Measurements from ENCODE around the gene NOD2.

NOD2 gene

GRCh38 chr16:50712956-50713355 lies 19.6 kb downstream of the NOD2 start:
- H3K9ac ChIP-seq (ENCODE audit: low read depth, low read length, poor library complexity), result no peak overlapping the region
- no peaks in the 10 kb centered on the region for H3K36me3 ChIP-seq (replicated peaks in 1 of 2; ENCODE audit: control insufficient read depth in 2 of 2, insufficient read depth in 2 of 2, low read length in 2 of 2)
- no peak overlapping the region for H2BK5ac ChIP-seq (ENCODE audit: low read length)
- H2BK12ac ChIP-seq (ENCODE audit: low read length), result no peak overlapping the region
- no peak overlapping the region for H2BK15ac ChIP-seq (ENCODE audit: low read length)
- no peak for DNase-seq (ENCODE audit: low spot score)
- H3K79me1 ChIP-seq (ENCODE audit: low read depth, low read length), result no peaks in the 10 kb centered on the region
- H3K23ac ChIP-seq (ENCODE audit: low read depth, low read length, poor library complexity), result no peak overlapping the region
- no peak overlapping the region for H3K27ac ChIP-seq (replicated peaks; ENCODE audit: low read length)
- no peak overlapping the region for H3K4me2 ChIP-seq (ENCODE audit: insufficient read depth, low read length, poor library complexity, severe bottlenecking)
- H4K91ac ChIP-seq (ENCODE audit: low read depth, low read length, poor library complexity), result no peak overlapping the region
- no peak overlapping the region for H3K14ac ChIP-seq (ENCODE audit: low read length)
- H2AK5ac ChIP-seq (ENCODE audit: low read depth, low read length), result no peak overlapping the region
- H3K4me1 ChIP-seq (ENCODE audit: control insufficient read depth in 2 of 2, insufficient read depth in 1 of 2, low read depth in 1 of 2, low read length in 2 of 2), result peaks cover 4 to 13% of the 10 kb centered on the region in 2 donors
- H3K4ac ChIP-seq (ENCODE audit: low read length), result no peak overlapping the region
- WGBS, 2 donors (ENCODE audit: extremely low coverage in 2 of 2, insufficient read length in 2 of 2, insufficient replicate concordance in 1 of 2), result no CpG with 5 or more reads among the region's 4 CpGs
- H3K27me3 ChIP-seq (ENCODE audit: control insufficient read depth in 3 of 3, insufficient read depth in 3 of 3, low read depth in 1 of 3, low read length in 3 of 3), result peaks cover 0 to under 1% (median 0%) of the 10 kb centered on the region in 3 experiments
- no peak overlapping the region for H3K18ac ChIP-seq (ENCODE audit: low read length)
- H2BK120ac ChIP-seq (ENCODE audit: low read depth, low read length), result no peak overlapping the region
- H3K4me3 ChIP-seq (ENCODE audit: low read length in 2 of 2), result no peak overlapping the region
- no peak overlapping the region for H2AFZ ChIP-seq (ENCODE audit: low read length)
- H4K8ac ChIP-seq (ENCODE audit: low read depth, low read length), result no peak overlapping the region
- no peaks in the 10 kb centered on the region for H3K9me3 ChIP-seq (replicated peaks in 1 of 2; ENCODE audit: control insufficient read depth in 2 of 2, insufficient read depth in 1 of 2, low read depth in 1 of 2, low read length in 2 of 2)

GRCh38 chr16:50717091-50717490 lies 23.7 kb downstream of the NOD2 start:
- no peak overlapping the region for H3K4ac ChIP-seq (ENCODE audit: low read length)
- no CpG with 5 or more reads among the region's 4 CpGs for WGBS, 2 donors (ENCODE audit: extremely low coverage in 2 of 2, insufficient read length in 2 of 2, insufficient replicate concordance in 1 of 2)

GRCh38 chr16:50717494-50717893 lies 24.1 kb downstream of the NOD2 start:
- no CpG with 5 or more reads among the region's 5 CpGs for WGBS, 2 donors (ENCODE audit: extremely low coverage in 2 of 2, insufficient read length in 2 of 2, insufficient replicate concordance in 1 of 2)
- Histone ChIP-seq H3K14ac (ENCODE audit: low read length) (no peak overlapping the region), H3K4me1 (ENCODE audit: control insufficient read depth in 2 of 2, insufficient read depth in 1 of 2, low read depth in 1 of 2, low read length in 2 of 2) (peaks cover 2 to 13% of the 10 kb centered on the region in 2 donors), H3K4ac (ENCODE audit: low read length) (no peak overlapping the region), H3K9me3 (replicated peaks in 1 of 2; ENCODE audit: control insufficient read depth in 2 of 2, insufficient read depth in 1 of 2, low read depth in 1 of 2, low read length in 2 of 2) (no peaks in the 10 kb centered on the region), H2AK5ac (ENCODE audit: low read depth, low read length) (no peak overlapping the region), H3K27ac (replicated peaks; ENCODE audit: low read length) (no peak overlapping the region), H3K36me3 (replicated peaks in 1 of 2; ENCODE audit: control insufficient read depth in 2 of 2, insufficient read depth in 2 of 2, low read length in 2 of 2) (no peaks in the 10 kb centered on the region), H2BK120ac (ENCODE audit: low read depth, low read length) (no peak overlapping the region), H3K9ac (ENCODE audit: low read depth, low read length, poor library complexity) (no peak overlapping the region), H2BK12ac (ENCODE audit: low read length) (no peak overlapping the region), H3K4me2 (ENCODE audit: insufficient read depth, low read length, poor library complexity, severe bottlenecking) (no peak overlapping the region), H3K4me3 (ENCODE audit: low read length in 2 of 2) (no peak overlapping the region), H4K8ac (ENCODE audit: low read depth, low read length) (no peak overlapping the region), H2BK5ac (ENCODE audit: low read length) (no peak overlapping the region), H2AFZ (ENCODE audit: low read length) (peak overlapping the region; percentile 78), H3K27me3 (ENCODE audit: control insufficient read depth in 3 of 3, insufficient read depth in 3 of 3, low read depth in 1 of 3, low read length in 3 of 3) (peaks cover 0 to 4% (median 0%) of the 10 kb centered on the region in 3 experiments), H4K91ac (ENCODE audit: low read depth, low read length, poor library complexity) (no peak overlapping the region), H2BK15ac (ENCODE audit: low read length) (no peak overlapping the region), H3K18ac (ENCODE audit: low read length) (no peak overlapping the region), H3K79me1 (ENCODE audit: low read depth, low read length) (no peaks in the 10 kb centered on the region), H3K23ac (ENCODE audit: low read depth, low read length, poor library complexity) (no peak overlapping the region)
- DNase-seq (ENCODE audit: low spot score), result no peak

More at GRCh38 chr16:50717091-50717490, 23.7 kb downstream of the NOD2 start:
- Histone ChIP-seq H3K23ac (ENCODE audit: low read depth, low read length, poor library complexity) (no peak overlapping the region), H2AFZ (ENCODE audit: low read length) (peak overlapping the region; percentile 78), H2BK5ac (ENCODE audit: low read length) (no peak overlapping the region), H3K79me1 (ENCODE audit: low read depth, low read length) (no peaks in the 10 kb centered on the region), H3K27me3 (ENCODE audit: control insufficient read depth in 3 of 3, insufficient read depth in 3 of 3, low read depth in 1 of 3, low read length in 3 of 3) (peaks cover 0 to 4% (median 0%) of the 10 kb centered on the region in 3 experiments), H3K14ac (ENCODE audit: low read length) (no peak overlapping the region), H3K4me1 (ENCODE audit: control insufficient read depth in 2 of 2, insufficient read depth in 1 of 2, low read depth in 1 of 2, low read length in 2 of 2) (peaks cover 4 to 13% of the 10 kb centered on the region in 2 donors), H2BK12ac (ENCODE audit: low read length) (no peak overlapping the region), H4K8ac (ENCODE audit: low read depth, low read length) (no peak overlapping the region), H3K27ac (replicated peaks; ENCODE audit: low read length) (no peak overlapping the region), H4K91ac (ENCODE audit: low read depth, low read length, poor library complexity) (no peak overlapping the region), H3K36me3 (replicated peaks in 1 of 2; ENCODE audit: control insufficient read depth in 2 of 2, insufficient read depth in 2 of 2, low read length in 2 of 2) (no peaks in the 10 kb centered on the region), H3K9me3 (replicated peaks in 1 of 2; ENCODE audit: control insufficient read depth in 2 of 2, insufficient read depth in 1 of 2, low read depth in 1 of 2, low read length in 2 of 2) (no peaks in the 10 kb centered on the region), H2AK5ac (ENCODE audit: low read depth, low read length) (no peak overlapping the region), H3K9ac (ENCODE audit: low read depth, low read length, poor library complexity) (no peak overlapping the region), H2BK120ac (ENCODE audit: low read depth, low read length) (no peak overlapping the region), H3K18ac (ENCODE audit: low read length) (no peak overlapping the region), H3K4me2 (ENCODE audit: insufficient read depth, low read length, poor library complexity, severe bottlenecking) (no peak overlapping the region), H3K4me3 (ENCODE audit: low read length in 2 of 2) (no peak overlapping the region), H2BK15ac (ENCODE audit: low read length) (no peak overlapping the region)
- no peak for DNase-seq (ENCODE audit: low spot score)

GRCh38 chr16:50718061-50718760 lies 24.8 kb downstream of the NOD2 start:
- Histone ChIP-seq H2AFZ (ENCODE audit: low read length) (peak overlapping the region; percentile 18), H3K9me3 (replicated peaks in 1 of 2; ENCODE audit: control insufficient read depth in 2 of 2, insufficient read depth in 1 of 2, low read depth in 1 of 2, low read length in 2 of 2) (no peaks in the 10 kb centered on the region), H2BK120ac (ENCODE audit: low read depth, low read length) (no peak overlapping the region), H3K4me1 (ENCODE audit: control insufficient read depth in 2 of 2, insufficient read depth in 1 of 2, low read depth in 1 of 2, low read length in 2 of 2) (peaks cover 0 to 10% of the 10 kb centered on the region in 2 donors), H3K4ac (ENCODE audit: low read length) (no peak overlapping the region), H3K9ac (ENCODE audit: low read depth, low read length, poor library complexity) (no peak overlapping the region), H2BK12ac (ENCODE audit: low read length) (no peak overlapping the region), H4K91ac (ENCODE audit: low read depth, low read length, poor library complexity) (no peak overlapping the region), H2BK15ac (ENCODE audit: low read length) (no peak overlapping the region), H4K8ac (ENCODE audit: low read depth, low read length) (no peak overlapping the region), H3K18ac (ENCODE audit: low read length) (no peak overlapping the region), H3K4me3 (ENCODE audit: low read length in 2 of 2) (no peak overlapping the region), H3K4me2 (ENCODE audit: insufficient read depth, low read length, poor library complexity, severe bottlenecking) (no peak overlapping the region), H3K23ac (ENCODE audit: low read depth, low read length, poor library complexity) (no peak overlapping the region), H3K27ac (replicated peaks; ENCODE audit: low read length) (no peak overlapping the region), H2AK5ac (ENCODE audit: low read depth, low read length) (no peak overlapping the region), H2BK5ac (ENCODE audit: low read length) (no peak overlapping the region), H3K36me3 (replicated peaks in 1 of 2; ENCODE audit: control insufficient read depth in 2 of 2, insufficient read depth in 2 of 2, low read length in 2 of 2) (no peaks in the 10 kb centered on the region), H3K27me3 (ENCODE audit: control insufficient read depth in 3 of 3, insufficient read depth in 3 of 3, low read depth in 1 of 3, low read length in 3 of 3) (peaks cover 0 to 4% (median 0%) of the 10 kb centered on the region in 3 experiments), H3K14ac (ENCODE audit: low read length) (no peak overlapping the region), H3K79me1 (ENCODE audit: low read depth, low read length) (no peaks in the 10 kb centered on the region)
- no peak for DNase-seq (ENCODE audit: low spot score)
- no CpG with 5 or more reads among the region's 16 CpGs for WGBS, 2 donors (ENCODE audit: extremely low coverage in 2 of 2, insufficient read length in 2 of 2, insufficient replicate concordance in 1 of 2)

All from neuronal stem cell (in vitro differentiated cells).